HG03039 (cell line): ENCODE data around the gene ZBTB40.

ENCODE experiments used
- ATAC-seq: cut with Tn5 transposase; IDR thresholded peaks from one replicate; pipeline ENCODE4 v1.9.1; 2021; ENCODE audit warnings: mild to moderate bottlenecking, moderate library complexity; ENCODE audit not compliant: unreplicated experiment

ZBTB40 gene

DNA sequence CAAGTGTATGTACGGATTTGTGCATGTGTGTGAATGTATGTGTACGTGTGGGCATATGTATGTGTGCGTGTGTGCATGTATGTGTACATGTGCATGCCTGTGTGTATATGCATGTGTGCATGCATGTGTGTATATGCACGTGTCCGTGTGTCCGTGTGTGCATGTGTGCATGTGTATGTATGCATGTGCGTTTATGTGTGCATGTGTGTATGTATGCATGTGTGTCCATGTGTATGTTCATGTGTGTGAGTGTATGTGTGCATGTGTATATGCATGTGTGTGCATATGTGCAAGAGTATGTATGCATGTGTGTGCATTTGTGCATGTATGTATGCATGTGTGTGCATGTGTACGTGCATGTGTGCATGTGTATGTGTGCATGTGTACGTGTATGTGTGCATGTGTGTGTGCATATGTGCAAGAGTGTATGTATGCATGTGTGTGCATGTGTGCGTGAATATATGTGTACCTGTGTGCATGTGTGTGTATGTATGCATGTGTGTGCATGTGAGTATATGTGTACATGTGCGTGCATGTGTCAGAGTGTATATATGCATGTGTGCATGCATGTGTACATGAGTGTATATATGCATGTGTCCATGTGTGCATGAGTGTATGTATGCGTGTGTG lies 127.2 kb downstream of the ZBTB40 start:
- ATAC-seq = no peak

- ATAC-seq = no peak
Measured at GRCh38 chr1:22579541-22580155, 128.0 kb downstream of the ZBTB40 start.
